Measurements from ENCODE around the gene ISM2.
"Not testable (repeated sequence)": the region's sequence is repeated elsewhere in the genome, so short reads cannot be mapped to it uniquely, and the experiment has no call there.

Gene ISM2

GRCh38 chr14:77498120-77498979, at the start of gene ISM2:
ISM2 (minus strand) TSS chr14:77498816; CDS start chr14:77498793, 23 bp downstream.
- DNase-seq (ENCODE audit: extremely low read depth in 1 of 2, low read depth in 1 of 2) = peak in 1 of 2 donors; percentile 23

GRCh38 chr14:77547512-77548180, 49.0 kb upstream of the ISM2 start:
- DNase-seq (ENCODE audit: extremely low read depth in 1 of 2, low read depth in 1 of 2) = no peak

- DNase-seq (ENCODE audit: extremely low read depth in 1 of 2, low read depth in 1 of 2) = not testable (repeated sequence)
Measured at GRCh38 chr14:77545171-77545570, 46.6 kb upstream of the ISM2 start.

- no peak for DNase-seq (ENCODE audit: extremely low read depth in 1 of 2, low read depth in 1 of 2)
Measured at GRCh38 chr14:77544571-77544970, 46.0 kb upstream of the ISM2 start.

DNA sequence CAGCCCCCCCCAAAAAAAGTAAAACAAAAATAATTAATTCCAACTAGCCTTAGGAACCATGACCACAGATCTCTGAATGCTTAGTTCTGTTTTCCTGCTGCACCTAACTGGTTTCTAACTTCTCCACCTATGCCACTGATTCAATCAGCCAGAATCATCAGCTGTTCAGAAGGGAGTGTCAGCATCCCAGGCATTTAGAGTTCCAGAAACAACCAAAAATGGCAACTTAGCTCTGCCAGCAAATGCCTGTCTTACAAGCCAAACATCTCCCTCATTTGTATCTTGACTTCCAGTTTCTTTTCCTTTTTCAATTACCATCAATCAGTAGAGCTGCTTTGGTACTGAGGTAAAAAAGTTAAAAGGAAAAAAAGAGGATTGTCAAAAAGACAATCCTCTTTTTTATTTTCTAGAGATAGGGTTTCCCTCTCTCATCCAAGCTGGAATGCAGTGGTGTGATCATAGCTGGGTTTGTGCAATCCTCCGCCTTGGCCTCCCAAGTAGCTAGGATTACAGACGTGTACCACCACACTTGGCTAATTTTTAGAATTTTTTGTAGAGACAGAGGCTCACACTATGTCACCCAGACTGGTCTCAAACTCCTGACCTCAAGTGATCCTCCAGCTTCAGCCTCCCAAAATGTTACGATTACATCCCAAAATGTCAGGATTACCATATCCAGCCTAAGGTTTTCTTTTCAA, 45.2 kb upstream of the ISM2 start:
- DNase-seq (ENCODE audit: extremely low read depth in 1 of 2, low read depth in 1 of 2) = no peak

DNA sequence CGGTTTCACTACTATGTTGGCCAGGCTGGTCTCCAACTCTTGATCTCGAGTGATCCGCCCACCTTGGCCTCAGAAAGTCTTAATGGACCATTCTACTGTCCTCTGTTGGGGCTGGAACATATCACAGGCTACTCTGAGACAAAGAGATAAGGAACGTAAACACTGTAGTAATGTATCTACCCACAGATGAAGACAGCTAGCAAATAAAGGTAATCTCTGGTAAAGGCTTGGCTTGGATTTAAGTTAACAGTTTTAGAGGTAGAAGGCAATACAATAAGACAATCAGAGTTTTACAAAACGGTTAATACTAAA, 44.6 kb upstream of the ISM2 start:
- DNase-seq (ENCODE audit: extremely low read depth in 1 of 2, low read depth in 1 of 2) = no peak

DNA sequence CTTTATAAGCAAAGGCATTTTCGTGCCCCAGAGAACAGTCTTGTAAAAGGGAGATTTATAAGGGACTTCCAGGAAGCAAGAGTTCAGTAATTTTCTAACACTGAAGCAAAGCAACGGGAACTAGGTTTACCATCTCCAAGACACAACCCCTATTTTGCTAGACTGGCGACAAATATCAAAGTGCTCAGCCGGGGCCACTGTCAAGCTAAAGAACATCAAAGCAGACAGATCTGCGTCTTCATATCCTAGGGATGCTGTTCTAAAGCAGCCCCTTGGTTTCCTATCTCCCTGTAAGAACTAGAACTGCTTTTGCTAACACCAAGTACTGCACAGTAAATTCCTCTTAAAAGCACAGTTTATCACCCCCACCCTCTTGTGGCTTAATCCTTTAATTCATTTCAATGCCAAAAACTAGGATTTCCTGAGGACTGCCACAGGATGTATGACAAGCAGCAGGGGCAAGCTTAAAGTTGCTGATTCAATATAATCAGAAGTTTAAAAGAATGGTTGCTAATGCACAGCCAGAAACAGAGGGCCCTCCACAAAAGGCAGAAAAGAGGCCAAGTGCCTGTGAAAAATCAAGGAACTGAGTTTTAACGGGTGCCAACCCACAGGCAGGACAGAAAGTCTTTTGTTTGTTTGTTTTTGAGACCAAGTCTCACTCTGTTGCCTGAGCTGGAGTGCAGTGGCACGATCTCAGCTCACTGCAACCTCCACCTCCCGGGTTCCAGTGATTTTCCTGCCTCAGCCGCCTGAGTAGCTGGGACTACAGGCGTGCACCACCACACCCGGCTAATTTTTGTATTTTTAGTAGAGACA, 44.0 kb upstream of the ISM2 start:
- DNase-seq (ENCODE audit: extremely low read depth in 1 of 2, low read depth in 1 of 2) = no peak

DNA sequence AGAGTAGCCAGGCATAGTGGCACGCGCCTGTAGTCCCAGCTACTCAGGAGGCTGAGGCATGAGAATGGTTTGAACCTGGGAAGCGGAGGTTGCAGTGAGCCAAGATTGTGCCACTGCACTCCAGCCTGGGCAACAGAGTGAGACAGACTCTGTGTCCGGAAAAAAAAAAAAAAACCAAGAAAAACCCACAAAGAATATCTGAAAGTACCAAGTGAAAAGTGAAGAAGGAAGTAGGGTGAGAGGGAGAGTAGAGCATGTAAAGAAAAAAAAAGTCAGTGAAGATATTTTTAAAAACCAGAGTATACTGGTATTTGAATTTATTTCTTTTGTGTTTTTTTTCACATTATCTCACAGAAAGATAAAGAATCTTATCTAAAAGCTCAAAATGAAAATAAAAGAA, 43.3 kb upstream of the ISM2 start:
- DNase-seq (ENCODE audit: extremely low read depth in 1 of 2, low read depth in 1 of 2) = no peak

DNA sequence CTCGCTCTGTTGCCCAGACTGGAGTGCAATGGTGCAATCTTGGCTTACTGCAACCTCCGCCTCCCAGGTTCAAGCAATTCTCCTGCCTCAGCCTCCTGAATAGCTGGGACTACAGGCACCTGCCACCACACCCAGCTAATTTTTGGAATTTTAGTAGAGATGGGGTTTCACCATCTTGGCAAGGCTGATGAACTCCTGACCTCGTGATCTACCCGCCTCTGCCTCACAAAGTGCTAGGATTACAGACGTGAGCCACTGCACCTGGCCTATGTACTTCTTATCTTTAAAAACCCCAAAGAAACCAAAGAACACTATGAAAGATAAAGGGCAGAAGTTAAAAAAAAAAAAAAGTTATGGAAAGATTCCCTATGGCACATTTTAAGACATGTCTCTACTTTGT, 38.3 kb upstream of the ISM2 start:
- not testable (repeated sequence) for DNase-seq (ENCODE audit: extremely low read depth in 1 of 2, low read depth in 1 of 2)

DNA sequence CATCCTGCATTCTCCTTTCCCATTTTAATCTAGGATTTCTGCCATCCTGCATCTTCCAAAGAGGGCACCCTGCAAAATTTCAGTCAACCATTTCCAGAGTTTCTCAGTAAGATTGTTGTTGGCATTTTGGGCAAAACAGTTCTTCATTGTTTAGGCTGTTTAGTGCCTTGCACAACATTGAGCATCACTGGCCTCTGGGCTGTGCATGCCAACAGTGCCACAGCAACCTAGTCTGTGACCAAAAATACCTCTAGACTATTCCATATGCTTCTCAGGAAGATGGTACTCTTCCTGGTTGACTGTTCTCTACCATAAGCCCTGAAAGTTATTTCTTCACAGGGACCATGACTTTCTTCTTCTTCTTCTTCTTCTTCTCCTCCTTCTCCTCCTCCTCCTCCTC, 32.5 kb upstream of the ISM2 start:
- DNase-seq (ENCODE audit: extremely low read depth in 1 of 2, low read depth in 1 of 2) = no peak

DNA sequence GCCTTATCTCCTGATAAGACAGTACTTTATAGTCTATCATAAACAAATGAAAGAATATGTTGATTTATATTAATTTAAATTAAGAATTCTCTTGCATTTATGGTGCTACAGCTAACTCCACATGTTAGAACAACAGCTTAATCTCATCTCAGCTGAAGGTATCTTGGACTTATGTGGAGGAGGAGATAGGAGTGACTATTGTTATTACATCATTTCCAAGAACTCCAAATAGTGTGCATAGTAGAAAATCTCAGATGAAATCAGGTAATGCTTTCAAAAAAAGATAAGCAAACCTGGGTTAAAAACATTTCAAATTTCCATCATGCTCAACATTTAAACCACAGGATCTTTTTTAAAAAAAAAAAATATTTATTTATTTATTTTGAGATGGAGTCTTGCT, 31.3 kb upstream of the ISM2 start:
- no peak for DNase-seq (ENCODE audit: extremely low read depth in 1 of 2, low read depth in 1 of 2)

- DNase-seq (ENCODE audit: extremely low read depth in 1 of 2, low read depth in 1 of 2) = no peak
Measured at GRCh38 chr14:77529213-77529612, 30.6 kb upstream of the ISM2 start.

DNA sequence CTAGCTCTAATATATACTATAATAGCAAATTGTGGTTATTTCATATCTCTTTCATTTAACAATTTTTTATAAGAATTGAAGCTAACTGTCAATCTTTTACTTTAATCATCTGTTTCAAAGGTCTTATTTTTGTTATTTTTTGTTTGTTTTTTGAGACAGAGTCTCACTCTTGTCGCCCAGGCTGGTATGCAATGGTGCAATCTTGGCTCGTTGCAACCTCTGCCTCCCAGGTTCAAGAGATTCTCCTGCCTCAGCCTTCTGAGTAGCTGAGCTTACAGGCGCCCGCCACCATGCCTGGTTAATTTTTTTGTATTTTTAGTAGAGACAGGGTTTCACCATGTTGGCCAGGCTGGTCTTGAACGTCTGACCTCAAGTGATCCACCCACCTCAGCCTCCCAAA, 30.1 kb upstream of the ISM2 start:
- not testable (repeated sequence) for DNase-seq (ENCODE audit: extremely low read depth in 1 of 2, low read depth in 1 of 2)

GRCh38 chr14:77526266-77526665, 27.6 kb upstream of the ISM2 start:
- no peak for DNase-seq (ENCODE audit: extremely low read depth in 1 of 2, low read depth in 1 of 2)

DNA sequence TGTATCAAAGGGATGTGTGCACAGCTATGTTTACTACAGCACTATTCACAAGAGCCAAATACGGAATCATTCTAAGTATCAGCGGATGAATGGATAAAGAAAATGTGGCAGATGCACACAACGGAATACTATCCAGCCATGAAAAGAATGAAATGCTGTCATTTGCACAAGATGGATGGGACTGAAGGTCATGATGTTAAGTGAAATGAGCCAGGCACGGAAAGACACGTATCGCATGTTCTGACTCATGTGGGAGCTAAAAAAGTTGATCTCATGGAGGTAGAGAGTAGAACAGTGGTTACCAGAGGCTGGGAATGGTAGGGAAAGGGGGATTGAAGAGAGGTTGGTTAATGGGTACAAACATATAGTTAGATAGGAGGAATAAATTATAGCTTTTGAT, 25.9 kb upstream of the ISM2 start:
- no peak for DNase-seq (ENCODE audit: extremely low read depth in 1 of 2, low read depth in 1 of 2)

GRCh38 chr14:77523109-77523508, 24.5 kb upstream of the ISM2 start:
- DNase-seq (ENCODE audit: extremely low read depth in 1 of 2, low read depth in 1 of 2) = no peak

GRCh38 chr14:77520555-77520954, 21.9 kb upstream of the ISM2 start:
- DNase-seq (ENCODE audit: extremely low read depth in 1 of 2, low read depth in 1 of 2) = no peak

GRCh38 chr14:77516126-77516525, 17.5 kb upstream of the ISM2 start:
- no peak for DNase-seq (ENCODE audit: extremely low read depth in 1 of 2, low read depth in 1 of 2)

DNA sequence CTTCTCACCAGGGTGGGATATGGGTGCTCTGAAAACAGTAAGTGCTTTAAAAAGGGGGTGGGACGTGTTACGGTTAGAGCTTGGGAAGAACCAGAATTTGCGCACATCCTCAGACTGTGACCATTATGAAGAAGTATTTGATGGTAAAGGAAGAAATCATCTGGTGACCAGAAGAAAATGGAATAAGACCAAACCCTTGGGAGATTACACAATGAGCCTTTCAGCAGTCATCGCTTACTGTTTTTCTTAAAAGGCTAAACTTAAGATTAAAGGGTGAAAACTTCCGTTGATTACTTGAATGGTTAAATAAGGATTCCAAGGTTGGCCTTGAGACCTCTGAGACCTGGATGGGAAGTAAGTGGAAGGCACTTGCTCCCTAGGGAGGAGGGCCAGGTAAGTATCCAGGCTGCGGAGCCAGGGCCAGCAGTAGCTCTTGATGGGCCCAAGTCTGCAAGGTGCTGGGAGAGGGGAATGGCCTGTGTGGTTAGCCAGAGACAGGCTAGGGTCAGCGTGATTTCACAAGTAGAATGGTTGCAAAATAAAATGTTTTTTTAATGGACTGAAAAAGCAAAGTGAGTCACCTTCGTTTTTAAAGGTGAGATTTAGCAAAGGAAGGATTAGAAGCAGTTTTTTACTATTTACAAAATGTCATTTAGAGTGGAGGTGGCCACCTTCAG, 13.0 kb upstream of the ISM2 start:
- no peak for DNase-seq (ENCODE audit: extremely low read depth in 1 of 2, low read depth in 1 of 2)

GRCh38 chr14:77509366-77509765, 10.8 kb upstream of the ISM2 start:
- DNase-seq (ENCODE audit: extremely low read depth in 1 of 2, low read depth in 1 of 2) = no peak

Data from stimulated activated CD8-positive, alpha-beta memory T cell treated with anti-CD3 and anti-CD28 coated beads, Interleukin-7, amount 100 ng/mL, for 48 hours (primary cell).